ENCODE data around the gene CCDC88C.
"Not testable (repeated sequence)": the region's sequence is repeated elsewhere in the genome, so short reads cannot be mapped to it uniquely, and the experiment has no call there.

Gene CCDC88C

GRCh38 chr14:91271639-91272038, 146.0 kb downstream of the CCDC88C start:
- DNase-seq (ENCODE audit: low read depth in 1 of 2, low spot score in 1 of 2), result no peak

- no peak for DNase-seq (ENCODE audit: low read depth in 1 of 2, low spot score in 1 of 2)
Measured at GRCh38 chr14:91270619-91271018, 147.0 kb downstream of the CCDC88C start.

DNA sequence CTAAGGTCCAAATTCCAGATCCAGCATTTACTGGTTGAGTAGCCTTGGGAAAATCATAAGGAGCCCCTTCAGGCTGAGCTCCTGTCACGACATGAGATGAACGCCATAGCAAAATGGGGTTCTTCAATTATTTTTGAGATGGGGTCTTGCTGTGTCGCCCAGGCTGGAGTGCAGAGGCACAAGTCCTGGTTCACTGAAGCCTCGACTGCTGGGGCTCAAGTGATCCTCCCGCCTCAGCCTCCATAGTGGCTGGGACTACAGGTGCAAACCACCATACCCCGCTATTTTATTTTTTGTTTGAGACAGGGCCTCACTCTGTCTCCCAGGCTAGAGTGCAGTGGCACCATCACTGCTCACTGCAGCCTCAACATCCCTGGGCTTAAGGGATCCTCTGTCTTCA, 147.4 kb downstream of the CCDC88C start:
- DNase-seq (ENCODE audit: low read depth in 1 of 2, low spot score in 1 of 2), result no peak

DNA sequence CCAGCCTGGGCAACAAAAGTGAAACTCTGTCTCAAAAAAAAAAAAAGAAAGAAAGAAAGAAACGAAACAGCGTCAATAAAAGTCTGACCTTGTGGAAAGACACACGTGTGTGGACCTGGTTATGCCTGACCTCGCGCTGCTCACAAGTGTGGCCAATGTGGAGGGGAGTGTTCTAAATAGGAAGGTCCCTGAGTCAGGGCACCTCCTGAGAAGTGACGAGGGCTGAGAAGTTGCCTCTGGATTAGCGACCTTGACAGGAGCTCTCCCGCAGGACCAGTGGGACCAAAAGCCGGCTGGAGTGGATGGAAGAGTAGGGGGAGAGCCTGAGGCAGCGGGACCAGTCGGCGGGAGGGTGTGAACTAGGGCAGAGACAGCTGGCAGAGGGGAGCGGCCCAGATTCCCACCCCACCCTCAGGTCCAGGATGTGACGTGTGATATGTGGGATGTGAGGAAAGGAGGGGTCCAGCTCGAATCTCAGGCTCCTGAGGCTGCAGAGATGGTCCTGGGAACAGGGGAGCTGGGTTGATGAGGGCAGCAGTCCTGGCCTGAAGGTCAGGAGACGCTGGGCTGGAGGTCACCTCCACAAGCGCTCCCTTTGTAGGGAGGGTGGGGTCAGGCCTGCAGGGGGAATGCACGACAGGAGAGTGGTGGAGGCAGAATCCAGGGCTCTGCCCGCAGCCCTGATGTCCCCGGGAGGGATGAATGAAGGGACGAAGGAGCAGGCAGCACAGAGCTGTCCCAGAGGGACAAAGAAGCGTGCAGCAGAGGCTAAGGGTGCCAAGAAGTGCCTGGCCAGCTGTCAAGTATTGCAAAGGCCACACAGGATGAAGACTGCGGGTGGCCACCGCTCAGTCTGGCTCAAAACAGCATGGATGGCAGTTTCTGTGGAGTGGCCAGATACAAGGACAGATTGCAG, 148.3 kb downstream of the CCDC88C start:
- no peak for DNase-seq (ENCODE audit: low read depth in 1 of 2, low spot score in 1 of 2)

DNA sequence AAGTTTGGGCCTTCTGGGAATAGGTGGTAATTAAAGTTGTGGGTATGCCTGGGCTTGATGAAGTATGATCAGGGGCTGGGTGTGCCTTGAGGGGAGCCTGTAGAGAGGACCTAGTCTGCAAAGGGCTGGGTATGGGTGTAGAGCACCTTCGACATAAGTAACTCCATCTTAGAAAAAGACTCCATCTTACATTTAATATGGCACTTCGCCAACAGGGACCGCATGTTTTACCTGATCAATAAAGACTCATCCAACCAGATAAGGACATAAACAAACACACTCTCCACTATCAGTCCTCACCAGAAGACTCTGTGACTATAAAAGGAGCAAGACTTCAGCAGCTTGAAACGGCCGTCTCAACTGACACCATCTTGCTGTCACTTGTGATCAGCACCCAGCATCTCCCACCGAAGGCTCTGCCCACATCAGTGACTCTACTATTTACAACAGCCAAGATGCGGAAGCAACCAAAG, 149.6 kb downstream of the CCDC88C start:
- no peak for DNase-seq (ENCODE audit: low read depth in 1 of 2, low spot score in 1 of 2)

DNA sequence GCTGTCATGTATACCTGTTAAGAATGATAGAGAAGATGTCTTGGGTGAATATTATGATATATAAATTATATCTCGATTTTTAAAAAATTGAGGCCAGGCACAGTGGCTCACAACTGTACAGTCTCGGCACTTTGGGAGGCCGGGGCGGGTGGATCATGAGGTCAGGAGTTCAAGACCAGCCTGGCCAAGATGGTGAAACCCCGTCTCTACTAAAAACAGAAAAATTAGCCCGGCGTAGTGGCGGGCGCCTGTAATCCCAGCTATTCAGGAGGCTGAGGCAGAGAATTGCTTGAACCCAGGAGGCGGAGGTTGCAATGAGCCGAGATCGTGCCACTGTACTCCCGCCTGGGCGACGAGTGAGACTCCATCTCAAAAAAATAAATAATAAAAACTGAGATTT, 151.3 kb downstream of the CCDC88C start:
- DNase-seq (ENCODE audit: low read depth in 1 of 2, low spot score in 1 of 2), result not testable (repeated sequence)

- DNase-seq (ENCODE audit: low read depth in 1 of 2, low spot score in 1 of 2), result no peak
Measured at GRCh38 chr14:91265404-91265803, 152.2 kb downstream of the CCDC88C start.

DNA sequence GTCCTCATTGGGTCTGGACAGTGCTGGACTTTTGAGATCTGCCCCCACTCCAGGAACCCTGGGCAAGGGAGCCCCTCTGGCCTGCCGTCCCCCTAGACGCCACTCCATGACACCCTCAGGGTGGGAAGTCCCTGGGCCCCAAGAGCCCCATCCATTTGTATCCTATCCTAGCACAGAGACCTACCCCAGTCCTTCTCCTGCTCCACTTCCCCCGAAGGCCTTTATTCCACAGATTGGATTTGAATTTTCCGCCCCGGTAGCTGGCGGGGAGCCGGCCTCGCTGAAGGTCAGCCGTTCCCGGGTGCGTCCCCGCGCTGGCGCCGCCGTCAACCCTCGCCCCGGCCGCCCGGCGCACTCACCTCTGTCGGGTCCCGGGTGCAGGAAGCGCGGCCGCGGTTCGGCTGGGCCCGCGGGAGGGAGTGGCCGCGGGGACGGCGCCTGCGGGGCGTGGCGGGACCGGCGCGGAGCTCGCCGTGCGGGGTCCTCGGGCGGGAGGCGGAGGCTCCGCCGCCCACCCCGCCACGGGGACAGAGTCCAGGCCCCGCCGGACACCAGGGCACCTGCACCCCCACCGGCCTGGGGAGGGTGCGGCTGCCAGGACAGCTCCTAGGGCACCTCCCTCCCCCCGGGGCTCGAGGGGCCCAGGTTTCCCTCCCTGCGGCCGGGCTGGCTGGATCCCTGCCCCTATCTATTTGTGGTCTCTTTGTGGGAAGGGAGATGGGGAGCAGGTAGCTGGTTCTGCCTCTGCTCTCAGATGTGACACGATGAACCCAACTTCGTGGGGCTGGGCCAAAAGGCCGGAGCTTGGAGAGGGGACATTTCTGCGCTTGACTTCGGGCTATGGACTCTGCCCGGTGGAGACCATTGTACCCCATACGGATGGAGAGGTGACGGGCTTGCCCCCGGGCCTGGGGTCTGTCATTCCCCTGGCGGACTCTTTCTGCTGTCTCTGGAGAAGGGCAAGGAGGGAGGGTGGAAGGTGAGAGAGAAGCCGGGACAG, 153.2 kb downstream of the CCDC88C start:
- no peak for DNase-seq (ENCODE audit: low read depth in 1 of 2, low spot score in 1 of 2)

DNA sequence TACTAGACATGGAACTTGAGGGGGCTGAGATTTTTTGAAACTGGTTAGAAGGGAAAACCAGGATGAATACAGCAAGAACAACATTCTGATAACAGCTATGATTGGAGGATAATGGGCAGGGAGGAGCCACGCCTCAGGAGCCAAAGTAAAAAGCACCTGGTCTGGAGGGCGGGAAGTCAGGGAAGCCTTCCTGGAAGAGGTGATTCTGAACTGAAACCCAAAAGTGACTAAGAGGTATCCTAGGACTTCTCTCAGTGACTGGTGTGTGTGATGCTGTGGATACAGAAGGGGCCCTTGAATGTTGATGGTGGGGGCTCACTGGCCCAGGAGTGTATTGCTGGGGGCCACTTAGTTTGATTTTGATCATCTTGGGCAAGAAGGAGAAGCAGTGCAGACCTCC, 154.3 kb downstream of the CCDC88C start:
- no peak for DNase-seq (ENCODE audit: low read depth in 1 of 2, low spot score in 1 of 2)

DNA sequence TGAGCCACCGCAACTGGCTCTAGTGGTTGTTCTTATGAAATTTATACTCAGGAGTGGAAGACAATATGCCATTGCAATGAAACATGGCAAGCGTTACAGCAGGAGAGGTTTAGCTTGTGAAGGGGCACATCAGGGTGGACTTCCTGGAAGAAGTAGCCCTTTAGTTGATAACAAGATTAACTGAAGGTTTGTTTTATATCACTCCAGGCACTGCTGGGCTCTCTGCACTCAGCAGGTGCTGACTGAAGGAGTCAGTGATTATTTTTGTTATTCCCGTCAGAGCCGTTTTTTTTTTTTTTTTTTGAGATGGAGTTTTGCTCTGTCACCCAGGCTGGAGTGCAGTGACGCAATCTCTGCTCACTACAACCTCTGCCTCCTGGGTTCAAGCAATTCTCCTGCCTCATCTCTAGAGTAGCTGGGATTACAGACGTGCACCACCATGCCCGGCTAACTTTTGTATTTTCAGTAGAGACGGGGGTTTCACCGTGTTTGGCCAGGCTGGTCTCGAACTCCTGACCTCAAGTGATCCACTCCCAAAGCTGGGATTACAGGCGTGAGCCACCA, 155.6 kb downstream of the CCDC88C start:
- DNase-seq (ENCODE audit: low read depth in 1 of 2, low spot score in 1 of 2), result no peak

GRCh38 chr14:91261115-91261514, 156.5 kb downstream of the CCDC88C start:
- DNase-seq (ENCODE audit: low read depth in 1 of 2, low spot score in 1 of 2), result no peak

DNA sequence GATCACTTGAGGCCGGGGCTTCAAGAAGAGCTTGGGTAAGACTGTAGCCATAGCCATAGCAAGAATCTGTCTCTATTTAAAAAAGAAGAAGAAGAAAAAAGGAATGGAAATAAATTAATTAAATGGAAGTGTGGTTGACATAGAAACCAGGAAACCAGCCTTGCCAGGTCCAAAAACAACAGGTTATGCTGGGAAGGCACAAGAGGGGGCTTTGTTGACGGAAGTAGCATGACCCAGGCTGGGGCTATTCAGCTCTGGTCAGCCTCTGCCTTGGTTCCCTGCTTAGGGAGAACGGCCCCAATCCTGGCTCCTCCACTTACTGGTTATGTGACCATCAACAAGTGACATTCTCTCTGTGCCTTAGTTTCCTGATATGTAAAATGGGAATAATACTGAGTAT, 158.7 kb downstream of the CCDC88C start:
- DNase-seq (ENCODE audit: low read depth in 1 of 2, low spot score in 1 of 2), result no peak

DNA sequence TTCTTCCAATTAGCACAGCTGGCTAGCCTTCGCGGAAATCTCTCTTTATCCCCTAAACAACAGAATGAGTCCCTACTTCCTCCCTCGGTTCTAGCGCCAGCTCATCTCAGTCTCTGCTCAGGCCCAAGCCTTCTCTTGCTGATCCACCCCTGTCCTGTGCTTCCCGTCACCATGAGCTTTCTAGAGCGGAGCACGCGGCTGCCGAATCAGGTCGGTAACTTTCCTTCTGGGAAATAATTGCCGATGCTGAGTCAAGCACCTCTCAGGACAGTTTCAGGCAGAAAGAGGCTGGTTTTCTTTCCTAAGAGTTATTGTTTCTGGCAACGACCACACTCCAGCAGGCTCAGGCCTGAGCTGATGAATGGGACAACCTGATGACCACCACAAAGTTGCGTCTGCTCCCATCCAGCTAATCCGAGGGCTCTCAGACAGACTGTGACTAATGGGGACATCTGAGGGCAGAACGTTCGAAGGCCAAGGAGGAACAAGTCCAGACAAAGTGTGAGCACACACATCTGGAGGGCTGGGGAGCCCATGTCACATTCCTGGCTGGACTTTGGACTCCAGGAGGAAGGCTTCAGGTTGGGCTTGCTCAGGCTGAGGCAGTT, 159.5 kb downstream of the CCDC88C start:
- DNase-seq (ENCODE audit: low read depth in 1 of 2, low spot score in 1 of 2), result no peak

DNA sequence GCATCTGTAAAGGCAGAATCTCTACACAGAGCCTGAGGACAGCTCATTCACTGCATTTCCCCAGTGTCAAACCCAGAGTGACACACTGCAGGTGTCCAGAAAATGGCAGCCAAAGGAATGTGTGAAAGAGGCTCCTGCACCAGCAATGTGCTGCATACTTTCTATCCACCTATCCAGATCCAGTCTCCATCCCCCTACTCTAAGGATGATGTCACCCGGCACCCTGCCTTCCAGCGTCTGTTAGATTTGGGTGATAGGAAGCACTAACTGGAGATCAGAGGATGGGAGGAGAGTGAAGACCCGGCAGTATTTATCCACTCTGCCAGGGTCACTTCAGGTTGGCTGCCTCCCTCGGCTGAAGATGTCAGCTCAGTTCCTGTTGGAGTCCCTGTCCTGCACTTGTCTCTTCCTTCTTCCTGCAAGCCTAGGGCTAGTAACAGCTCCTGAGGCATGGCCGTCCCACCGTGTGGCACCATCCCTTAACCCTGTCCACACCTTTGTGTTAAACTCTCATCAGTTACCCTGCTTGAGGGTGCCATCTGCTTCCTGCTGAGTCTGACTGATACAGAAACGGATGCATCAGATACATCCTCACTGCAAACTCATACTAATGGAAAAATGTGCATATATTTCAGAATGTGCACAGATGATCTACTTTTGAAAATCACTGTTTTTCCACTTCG, 160.2 kb downstream of the CCDC88C start:
- no peak for DNase-seq (ENCODE audit: low read depth in 1 of 2, low spot score in 1 of 2)

DNA sequence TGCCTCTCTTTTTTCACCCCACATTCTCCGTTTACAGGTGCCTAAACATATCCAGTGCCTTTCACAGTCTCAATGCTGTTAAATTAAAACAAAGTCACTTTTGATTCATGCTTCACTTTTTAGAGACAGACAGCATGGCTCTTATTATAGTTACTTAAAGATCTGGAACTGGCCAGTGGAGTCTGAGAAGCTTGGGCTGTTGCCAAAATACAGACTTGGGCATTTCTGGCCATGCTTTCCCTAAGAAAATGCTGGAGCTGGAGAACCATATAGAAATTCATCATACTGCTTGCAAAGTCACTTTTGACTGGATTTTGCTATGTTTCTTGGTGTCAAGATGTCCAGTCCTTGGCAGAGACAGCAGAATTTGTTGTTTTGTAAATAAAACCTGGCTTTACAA, 161.0 kb downstream of the CCDC88C start:
- DNase-seq (ENCODE audit: low read depth in 1 of 2, low spot score in 1 of 2), result no peak

GRCh38 chr14:91255026-91255695, 162.5 kb downstream of the CCDC88C start:
- no peak for DNase-seq (ENCODE audit: low read depth in 1 of 2, low spot score in 1 of 2)

DNA sequence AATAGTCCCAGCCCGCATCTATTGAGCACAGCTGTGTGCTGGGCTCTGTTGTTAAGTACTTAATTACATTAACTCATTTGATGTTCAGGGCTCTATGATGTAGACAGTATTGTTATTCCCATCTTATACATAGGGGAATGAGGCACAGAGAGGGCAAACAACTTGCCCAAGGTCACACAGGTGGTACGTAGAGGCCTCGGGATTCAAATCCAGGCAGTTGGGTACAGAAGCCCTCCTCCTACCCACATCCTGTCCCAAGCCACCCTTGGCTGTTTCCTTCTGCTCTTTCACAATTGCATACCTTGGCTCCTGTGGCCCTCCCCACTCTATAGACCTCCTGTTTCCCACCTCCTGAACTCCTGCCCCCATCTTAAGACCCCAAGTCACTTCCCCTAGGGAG, 163.2 kb downstream of the CCDC88C start:
- DNase-seq (ENCODE audit: low read depth in 1 of 2, low spot score in 1 of 2), result no peak

- DNase-seq (ENCODE audit: low read depth in 1 of 2, low spot score in 1 of 2), result no peak
Measured at GRCh38 chr14:91253795-91254323, 163.8 kb downstream of the CCDC88C start.

All from activated T-helper 1 cell treated with anti-CD3 and anti-CD28 coated beads, Interleukin-2, amount 50 U/mL, for 16 hours (primary cell).